DMS53 (cell line): ENCODE measurements around the gene HUS1.
A peak's percentile ranks its signal among the peaks of the same experiment; 100 is the strongest.

Experiments used
- DNase-seq: peaks from one replicate; lab custom pipeline; 2025; lab: John Stamatoyannopoulos, UW

Gene HUS1

DNA sequence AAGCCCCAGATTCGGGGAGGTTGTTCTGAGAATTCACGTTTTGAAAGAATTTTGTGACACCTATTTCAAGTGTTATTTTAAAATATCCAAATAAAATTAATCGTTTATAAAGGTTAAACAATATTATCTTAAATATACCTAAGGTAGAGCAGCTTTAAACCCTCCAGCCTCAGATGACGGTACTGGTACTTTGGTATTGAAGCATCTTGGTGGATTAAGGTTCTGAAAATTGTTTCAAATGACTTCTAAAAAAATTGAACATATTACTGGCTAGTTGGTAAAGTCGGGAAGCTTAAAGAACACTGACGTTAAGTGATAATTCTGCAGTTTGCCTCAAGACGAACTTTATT, 392 bp upstream of the HUS1 start:
- no peak for DNase-seq

DNA sequence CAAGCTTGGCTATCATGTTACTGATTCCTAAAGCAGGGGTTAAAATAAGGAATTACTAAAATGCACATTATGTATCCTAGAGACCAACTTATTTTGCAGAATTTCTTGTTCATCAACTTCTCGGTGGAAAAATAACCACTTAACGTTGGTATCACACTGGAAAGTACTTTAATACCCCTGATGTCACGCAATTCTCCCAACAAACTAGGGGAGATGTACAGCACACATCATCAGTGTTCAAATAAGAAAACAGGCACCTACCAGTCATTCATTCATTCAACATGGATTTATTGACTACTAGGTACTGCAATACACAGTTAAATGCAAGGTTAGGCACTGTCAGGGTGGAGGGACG, 648 bp downstream of the HUS1 start:
- DNase-seq = no peak

DNA sequence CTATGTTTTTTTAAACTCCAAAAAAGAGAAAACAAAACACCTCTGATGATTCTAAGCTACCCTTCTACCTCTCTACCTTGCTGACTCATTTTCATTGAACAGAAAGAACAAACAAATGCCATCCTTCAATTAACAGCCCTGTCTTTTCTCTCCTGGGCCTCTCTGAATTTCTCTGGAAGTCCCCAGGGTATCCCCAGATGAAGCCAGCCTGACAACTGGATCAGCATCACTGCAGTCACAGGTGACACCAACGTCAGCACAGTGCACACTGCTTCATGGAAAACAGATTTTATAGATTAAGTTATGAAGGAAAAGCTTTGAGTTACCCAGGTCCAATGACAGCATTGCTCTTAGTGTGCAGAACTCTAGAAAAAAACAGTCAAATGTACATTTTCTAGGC, 5.7 kb downstream of the HUS1 start:
- DNase-seq = peak; percentile 33

DNA sequence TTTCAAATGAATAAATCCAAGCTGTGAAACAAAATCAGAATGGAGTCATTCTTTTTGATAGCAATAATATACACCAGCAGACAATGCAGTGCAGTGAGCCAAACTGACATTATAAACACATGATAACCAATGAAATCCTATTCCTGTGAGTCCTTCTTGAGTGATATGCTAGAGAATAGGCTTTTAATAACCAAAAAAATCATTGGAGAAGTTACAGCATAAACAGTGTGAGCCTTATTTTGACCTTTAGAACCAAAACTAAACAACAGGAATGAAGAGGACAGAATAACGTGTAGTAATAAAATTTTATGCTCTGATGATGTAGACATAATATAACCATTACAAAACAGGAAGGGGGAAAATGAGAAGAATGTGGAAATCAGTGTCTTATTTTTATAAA, 8.7 kb downstream of the HUS1 start:
- DNase-seq = no peak

DNA sequence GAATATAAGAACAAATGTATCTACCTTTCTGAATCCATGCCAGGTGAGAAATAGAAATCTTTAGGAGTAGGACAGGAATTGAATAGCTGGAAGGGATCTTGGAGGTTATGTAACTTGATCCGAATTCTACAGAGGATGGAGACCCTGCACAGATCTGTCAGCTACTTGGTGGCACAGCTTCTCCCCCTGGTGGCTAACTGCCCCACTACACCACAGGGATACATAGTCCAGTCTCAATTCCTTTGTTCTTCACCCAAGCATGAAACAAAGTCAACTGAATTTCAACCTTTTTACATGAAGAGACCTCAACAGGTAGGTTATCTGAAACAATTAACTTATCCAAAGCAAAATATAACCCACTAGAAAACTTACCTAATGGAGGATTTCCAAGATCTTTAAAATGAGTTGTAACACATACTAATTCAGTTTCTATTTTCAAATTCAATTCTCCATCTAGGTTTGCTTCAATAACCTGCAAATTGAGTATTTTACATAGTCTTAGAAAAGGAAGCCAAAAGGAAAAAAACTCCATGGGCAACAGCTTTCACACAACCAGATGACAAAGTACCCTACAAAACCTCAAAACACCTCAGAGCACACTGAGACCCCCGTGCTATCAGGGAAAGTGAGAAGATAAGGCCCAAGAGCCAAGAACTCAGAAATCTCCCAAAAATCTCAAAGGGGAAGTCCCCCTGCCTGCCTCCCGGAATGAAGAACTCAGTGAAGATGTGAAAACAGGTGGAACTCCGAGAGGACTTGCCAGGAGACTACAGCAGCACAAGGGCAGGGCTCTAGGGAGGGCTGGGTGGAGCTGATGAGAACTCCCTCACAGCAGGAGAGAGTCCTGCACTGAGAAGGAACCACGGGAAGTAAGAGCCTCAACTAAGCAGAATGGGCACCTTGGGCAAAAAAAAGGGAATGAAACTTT, 10.3 kb downstream of the HUS1 start:
- DNase-seq = peak; percentile 80

DNA sequence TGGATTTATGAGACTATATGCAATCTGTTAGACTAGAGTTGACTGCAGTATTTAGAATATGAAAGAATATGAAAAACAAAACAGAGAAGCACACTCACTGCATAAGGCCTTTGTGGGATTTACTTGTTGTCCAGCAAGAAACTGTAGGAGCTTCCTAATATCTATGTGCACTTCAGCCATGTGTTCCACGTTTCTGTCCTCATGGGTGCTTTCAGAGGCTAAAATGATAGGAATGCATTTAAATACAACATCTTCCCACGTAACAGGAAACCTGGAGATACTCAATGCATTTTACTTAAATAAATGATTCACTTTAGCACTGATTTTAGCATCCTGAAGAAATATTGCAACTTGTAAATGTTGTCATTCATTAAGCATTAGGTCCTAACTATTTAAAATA, 11.7 kb downstream of the HUS1 start:
- DNase-seq = no peak

DNA sequence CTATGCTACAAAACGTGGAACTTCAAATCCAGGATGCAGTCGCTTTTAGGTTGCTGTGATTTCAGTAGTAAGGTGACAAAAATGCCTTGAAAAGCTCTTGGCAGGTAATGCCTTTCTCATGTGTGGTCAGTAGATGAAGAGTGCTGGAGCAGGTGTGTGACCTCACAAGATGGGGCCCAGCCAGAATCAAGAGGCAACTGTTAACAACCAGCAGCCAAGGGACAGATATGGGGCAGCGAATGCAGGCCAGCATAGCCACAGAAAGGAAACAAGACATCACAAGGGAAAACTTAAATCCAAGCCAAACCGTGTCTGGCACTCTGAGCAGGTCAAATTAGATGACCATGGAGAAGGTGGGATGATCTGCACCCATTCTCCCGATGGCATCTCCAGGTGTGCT, 12.3 kb downstream of the HUS1 start:
- DNase-seq = no peak

DNA sequence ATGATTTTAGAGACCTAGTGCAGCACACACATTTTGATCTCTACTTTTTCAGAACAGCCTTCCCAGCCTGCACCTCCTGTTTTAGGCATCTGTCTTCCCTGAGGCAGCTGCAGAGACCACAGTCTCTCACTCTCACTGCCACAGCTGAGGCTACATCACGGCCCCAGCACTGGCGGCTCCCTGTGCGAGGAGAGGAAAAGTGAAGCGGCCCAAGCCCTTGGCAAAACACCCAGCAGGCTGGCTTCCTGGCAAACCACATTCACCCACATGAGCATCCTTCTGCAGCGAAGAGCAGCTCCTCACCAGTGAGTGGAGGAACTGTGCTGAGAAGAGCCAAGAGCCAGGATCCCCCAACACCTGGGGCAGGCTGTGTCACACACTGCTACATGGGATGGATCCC, 14.0 kb downstream of the HUS1 start:
- DNase-seq = no peak

DNA sequence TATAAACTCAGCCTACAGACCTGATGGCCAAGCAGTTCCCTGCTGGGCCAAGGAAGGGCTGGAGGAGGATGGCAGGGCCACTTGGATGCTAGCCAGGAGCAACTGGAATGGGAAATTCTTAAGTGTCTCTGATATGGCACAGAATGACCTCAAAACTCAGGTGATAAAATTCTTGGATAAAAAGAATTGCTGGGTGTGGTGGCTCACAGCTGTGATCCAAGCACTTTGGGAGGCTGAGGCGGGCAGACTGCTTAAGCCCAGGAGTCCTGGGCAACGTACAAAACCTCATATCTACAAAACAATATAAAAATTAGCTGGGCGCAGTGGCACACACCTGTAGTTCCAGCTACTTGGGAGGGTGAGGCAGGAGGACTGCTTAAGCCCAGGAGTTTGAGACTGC, 17.2 kb downstream of the HUS1 start:
- no peak for DNase-seq

DNA sequence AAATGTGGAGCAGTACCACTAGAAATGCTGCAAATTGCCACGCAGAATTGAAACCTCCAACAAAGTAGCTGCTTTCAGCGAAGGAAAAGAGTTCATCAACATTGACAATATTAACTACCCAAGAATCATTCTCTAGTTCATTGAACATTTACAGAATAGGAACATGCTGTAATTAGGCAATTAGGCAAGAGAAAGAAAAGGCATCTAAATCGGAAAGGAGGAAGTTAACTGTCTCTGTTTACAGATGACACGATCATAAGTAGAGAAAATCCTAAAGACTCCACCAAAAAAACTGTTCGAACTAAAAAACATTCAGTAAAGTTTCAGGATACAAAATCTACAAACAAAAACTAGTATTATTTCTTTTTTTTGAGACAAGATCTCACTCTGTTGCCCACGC, 22.3 kb downstream of the HUS1 start:
- no peak for DNase-seq

DNA sequence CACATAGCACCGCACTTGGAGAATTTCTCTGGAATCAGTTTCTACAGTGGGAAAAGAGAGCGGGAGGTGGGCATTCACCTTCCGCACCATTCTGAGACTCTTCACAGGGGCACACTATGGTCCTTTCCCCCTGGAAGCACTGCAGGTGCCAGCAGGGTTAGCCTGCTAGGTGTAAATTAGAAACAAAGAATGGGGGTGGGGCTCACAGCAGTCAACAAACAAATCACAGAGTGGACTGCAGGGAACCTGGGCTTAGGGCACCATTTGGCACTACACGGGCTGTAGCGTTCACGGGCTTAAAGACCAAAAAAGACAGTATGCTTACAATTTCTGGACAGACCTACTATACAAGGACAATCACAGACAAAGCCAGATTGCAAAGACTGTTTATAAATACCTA, 23.2 kb downstream of the HUS1 start:
- DNase-seq = no peak

DNA sequence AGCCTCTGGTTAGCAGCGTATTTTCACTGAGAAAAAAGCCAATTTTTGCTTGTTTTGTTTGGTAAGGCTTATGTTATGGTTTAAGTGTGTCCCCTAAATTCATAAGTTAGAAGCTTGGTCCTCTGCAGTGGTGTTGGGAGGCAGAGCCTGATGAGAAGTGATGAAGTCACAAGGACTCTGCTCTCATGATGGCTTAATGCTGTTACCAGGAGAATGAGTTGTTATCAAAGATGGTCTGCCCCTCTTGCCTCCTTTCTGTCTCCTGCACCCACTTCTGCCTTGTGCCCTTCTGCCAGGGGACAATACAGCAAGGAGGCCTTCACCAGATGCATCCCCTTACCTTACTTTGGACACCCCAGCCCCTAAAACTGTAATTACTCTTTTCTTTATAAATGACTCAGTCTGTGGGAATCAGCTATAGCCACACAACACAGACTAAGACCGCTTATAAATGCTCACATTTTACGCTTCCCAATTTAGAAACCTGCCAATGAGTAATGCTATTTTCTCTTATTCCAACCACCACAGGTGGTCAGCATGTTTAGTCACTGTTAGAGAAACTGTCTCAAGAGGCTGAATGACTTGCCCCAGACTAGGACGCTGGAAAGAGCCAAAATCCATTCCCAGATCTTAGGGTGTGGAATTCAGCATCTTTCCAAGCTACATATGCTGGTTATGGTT, 25.0 kb downstream of the HUS1 start:
- DNase-seq = no peak

DNA sequence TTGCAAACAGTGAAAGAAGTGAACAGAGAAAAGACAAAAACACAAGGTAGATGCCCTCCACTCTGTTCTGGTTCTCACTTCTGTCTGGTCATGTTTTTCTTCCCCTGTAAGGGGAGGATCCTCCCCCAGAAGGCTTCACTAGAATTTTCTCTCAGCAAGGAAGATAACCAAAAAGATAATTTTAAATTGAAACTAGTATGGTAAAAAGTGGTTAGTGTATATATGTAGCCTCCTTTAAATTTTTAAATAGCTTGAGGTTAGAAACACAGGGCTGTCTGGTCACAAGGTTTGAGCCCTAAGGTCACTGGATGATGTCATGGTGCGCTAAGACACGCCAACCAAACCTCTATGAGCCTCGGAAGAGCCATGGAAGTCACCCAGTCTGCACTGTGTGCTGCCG, 25.6 kb downstream of the HUS1 start:
- DNase-seq = no peak

DNA sequence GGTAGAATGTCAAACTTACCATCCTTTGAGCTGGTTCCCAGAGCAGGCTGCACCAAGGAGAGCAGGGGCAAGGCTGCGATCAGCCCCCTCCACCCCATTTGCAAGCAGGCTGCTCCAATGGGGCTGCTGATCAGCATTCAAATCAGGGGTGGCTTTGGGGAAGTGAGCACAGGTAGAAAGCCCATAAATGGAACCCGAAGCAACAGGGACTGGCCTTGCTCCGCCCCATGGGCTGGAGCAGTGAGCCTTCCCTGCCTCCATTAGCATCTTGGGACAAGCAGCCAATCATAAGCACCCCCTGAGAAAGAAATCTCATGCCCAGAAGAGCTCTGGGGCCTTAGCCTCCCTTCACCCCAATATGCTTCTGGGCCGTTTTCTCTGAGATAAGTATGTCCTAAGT, 27.2 kb downstream of the HUS1 start:
- DNase-seq = no peak

DNA sequence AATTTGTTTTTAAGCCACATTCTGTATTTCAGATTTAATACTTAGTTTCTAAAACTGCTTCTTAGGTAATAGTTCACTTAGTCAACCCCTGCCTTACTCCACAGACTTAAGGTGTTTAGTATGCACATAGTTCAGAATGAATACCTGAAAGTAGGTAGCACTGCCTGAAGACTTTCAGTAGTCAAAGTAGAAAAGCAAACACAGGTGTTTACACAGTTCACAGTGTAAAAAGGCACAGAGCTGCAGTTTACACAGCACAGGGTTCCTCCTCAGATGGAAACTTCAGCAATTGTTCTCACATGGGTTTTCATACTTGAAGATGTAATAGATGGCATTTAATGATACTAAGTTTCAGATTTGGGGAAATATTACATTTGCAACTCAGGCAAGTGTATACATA, 28.0 kb downstream of the HUS1 start:
- DNase-seq = peak; percentile 71

DNA sequence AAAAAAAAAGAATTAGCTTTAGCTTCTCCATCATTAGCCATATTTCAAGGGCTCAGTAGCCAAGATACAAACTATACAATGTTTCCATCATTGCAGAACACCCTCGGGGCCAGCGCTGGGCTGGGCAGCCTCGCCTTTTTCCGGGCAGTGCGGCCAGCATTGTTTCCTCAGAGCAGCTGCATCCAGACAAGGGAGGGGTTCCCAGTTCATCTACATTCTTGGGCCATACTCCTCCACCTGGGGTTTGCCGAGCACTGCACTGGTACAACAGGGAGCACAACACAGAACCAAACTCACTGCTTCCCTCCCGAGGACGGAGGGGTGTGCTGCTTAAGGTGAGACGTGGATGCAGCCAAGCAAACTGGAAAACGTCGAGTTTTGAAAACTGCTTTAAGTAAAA, 28.7 kb downstream of the HUS1 start:
- DNase-seq = no peak

DNA sequence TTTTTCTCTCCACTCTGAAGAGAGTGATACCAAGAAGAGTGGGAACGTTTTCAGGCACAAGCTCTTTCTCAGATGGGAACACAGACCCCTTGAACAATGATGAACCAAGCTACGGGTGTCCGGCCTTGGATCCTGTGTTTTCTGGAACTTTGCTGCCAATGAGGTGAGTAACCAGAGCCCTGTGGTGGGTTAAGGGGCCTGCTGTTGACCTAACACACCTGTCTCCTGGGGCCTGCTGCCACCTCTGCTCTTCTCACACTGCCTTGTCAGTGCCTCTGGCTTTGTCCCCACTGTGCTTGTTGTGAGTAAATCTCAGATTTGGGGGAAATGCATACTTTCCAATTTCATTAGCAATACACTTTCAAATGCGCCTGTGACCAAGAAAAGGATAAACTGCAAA, 29.7 kb downstream of the HUS1 start:
- DNase-seq = peak; percentile 26

DNA sequence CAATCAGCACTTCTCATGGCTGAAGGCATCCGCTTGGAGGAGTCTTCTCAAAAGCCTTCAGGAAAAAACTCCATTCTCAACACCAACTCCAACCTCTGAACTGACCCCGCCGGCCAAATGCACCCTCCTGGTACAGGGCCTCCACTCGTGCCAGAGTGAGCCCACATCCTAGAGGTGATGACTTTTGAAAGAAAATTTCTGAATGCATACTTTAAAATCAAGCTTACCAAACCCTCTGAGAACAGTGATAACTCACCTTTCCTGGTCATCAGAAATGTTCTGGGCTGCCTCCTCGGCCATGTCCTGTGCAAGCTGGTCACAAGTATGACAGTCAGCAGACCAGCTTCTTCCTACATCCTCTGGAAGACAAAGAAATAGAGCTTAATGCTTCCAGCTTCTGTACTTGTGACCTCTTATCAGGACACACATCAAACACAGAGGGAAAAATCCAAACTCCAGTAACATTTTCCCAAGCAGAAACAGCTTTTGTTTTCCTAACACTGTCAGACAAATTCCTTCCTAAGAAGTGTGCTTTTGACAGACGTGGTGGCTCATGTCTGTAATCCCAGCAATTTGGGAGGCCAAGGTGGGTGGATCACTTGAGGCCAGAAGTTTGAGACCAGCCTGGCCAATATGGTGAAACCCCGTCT, 31.1 kb downstream of the HUS1 start, which contains the start of gene PKD1L1:
TSS of gene PKD1L1 (minus strand) at position 326 of the 650 bp plus-strand sequence. CDS start at position 300, 26 bp downstream.
- DNase-seq = no peak

DNA sequence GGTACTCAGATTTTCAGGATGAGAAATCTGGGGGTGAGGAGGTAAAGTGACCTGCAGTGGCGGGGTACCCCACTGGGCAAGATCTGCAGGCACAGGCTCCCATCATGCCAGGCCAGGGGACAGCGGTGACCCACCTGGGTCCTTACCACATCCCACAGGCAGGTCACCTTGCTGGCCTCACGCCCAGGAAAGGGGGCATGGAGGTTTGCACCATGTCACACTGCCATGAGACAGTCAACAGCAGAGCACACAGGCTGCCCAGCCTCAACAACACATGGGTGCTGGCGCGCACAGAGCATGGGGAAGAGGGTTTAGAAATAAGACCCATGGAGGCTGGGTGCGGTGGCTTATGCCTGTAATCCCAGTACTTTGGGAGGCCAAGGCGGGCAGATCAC, 32.1 kb downstream of the HUS1 start:
- DNase-seq = no peak

DNA sequence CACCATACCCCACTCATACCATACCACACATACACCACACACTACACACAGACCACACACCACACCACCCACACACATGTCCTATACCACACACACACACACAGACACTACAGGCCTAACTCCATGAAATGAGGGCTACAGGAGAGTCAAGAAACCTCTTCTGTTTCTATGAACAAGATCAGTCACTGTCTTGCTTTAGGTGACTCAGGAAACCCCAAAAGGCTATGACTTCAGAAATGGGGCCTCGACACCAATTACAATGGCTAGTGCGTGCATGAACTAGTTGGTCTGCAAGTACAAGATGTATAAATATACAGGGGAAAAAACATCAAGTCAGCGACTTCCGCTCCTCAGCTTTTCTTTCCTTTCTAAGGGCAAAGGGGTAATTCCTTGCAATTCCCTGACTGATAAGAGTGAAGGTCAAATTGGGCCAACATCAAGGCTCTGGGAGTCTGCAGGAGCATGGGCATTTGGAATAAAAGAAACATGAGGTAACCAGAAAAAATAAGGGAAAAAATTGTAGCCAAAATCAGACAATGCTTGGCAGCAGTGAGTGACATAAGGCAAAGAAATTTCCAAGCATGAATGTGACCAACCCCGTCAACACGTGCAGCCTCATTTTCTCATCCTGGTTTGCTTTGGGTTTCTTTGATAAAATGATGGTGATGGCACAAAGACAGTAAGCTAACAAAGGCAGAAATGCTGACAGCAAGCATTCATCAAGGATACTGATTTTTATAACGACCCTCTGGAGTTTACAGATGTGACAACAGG, 32.6 kb downstream of the HUS1 start:
- DNase-seq = no peak

DNA sequence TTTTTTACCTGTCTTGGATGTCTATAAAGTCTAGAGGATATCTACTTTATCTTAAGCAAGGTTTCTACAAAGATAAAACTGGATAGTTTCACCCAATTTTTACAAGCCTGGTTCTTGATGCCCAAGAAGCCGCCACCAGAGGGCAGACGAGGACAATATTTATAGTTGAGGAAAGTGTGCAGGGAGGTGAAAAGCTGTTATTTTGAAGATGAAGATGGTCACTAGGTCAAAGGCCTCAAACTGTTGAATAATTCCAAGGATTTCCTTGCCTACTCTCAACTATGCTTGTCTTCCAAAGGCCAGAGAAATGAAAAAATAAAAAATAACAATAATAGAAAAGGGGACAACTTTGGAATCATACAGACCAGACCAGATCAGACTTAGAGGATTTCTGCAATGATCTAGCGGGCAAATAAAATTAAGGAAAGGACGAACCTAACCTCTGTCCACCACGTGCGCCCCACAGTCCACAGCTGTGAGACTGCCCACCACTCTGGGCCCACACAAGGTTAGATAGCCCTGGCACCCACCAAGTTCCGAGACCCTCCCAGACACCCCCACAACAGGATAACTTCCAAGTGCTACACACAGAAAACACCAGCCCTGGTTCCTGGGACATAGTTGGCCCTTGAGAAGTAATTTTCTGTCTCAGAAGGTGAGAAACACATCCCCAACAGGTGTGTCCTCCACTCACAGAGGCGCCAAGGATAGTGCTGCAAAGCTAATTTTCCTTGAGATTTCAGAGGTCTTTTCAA, 34.0 kb downstream of the HUS1 start:
- peak; percentile 82 for DNase-seq
